ENCODE results near the gene MYH10.

MYH10 gene

GRCh38 chr17:8602679-8603078 lies 27.8 kb downstream of the MYH10 start:
- no peak for DNase-seq

GRCh38 chr17:8599351-8600011 lies 31.0 kb downstream of the MYH10 start:
- DNase-seq = no peak

GRCh38 chr17:8598913-8599312 lies 31.6 kb downstream of the MYH10 start:
- DNase-seq = no peak

- DNase-seq = no peak
These were observed 36.7 kb downstream of the MYH10 start for GRCh38 chr17:8593830-8594229.

- DNase-seq = no peak
These were observed 37.2 kb downstream of the MYH10 start for GRCh38 chr17:8593276-8593675.

- DNase-seq = no peak
These were observed 41.5 kb downstream of the MYH10 start for GRCh38 chr17:8588877-8589554.

GRCh38 chr17:8586766-8587165 lies 43.8 kb downstream of the MYH10 start:
- DNase-seq = no peak

GRCh38 chr17:8585911-8586310 lies 44.6 kb downstream of the MYH10 start:
- no peak for DNase-seq

GRCh38 chr17:8583954-8584353 lies 46.6 kb downstream of the MYH10 start:
- DNase-seq = no peak

- peak; percentile 7 for DNase-seq
These were observed 49.4 kb downstream of the MYH10 start for GRCh38 chr17:8580952-8581658.

- no peak for DNase-seq
These were observed 52.7 kb downstream of the MYH10 start for GRCh38 chr17:8577868-8578267.

- no peak for DNase-seq
These were observed 53.8 kb downstream of the MYH10 start for GRCh38 chr17:8576559-8577294.

- DNase-seq = no peak
These were observed 55.8 kb downstream of the MYH10 start for GRCh38 chr17:8574687-8575086.

GRCh38 chr17:8572764-8573163 lies 57.8 kb downstream of the MYH10 start:
- no peak for DNase-seq

GRCh38 chr17:8563981-8564602 lies 66.4 kb downstream of the MYH10 start:
- DNase-seq = no peak

GRCh38 chr17:8563024-8563776 lies 67.3 kb downstream of the MYH10 start:
- DNase-seq = no peak

GRCh38 chr17:8558144-8558543 lies 72.4 kb downstream of the MYH10 start:
- DNase-seq = no peak

GRCh38 chr17:8557176-8557806 lies 73.2 kb downstream of the MYH10 start:
- no peak for DNase-seq

- no peak for DNase-seq
These were observed 74.5 kb downstream of the MYH10 start for GRCh38 chr17:8556074-8556473.

- no peak for DNase-seq
These were observed 75.5 kb downstream of the MYH10 start for GRCh38 chr17:8555062-8555461.

- DNase-seq = no peak
These were observed 77.8 kb downstream of the MYH10 start for GRCh38 chr17:8552577-8553320.
